CD4-positive, alpha-beta T cell treated with Interleukin-21 for 1 hour (primary cell): ENCODE data around the gene ELMOD2.
"Not testable (repeated sequence)": the region's sequence is repeated elsewhere in the genome, so short reads cannot be mapped to it uniquely, and the experiment has no call there.

Source experiments
- DNase-seq: peaks from one replicate; pipeline ENCODE4 v3.0.0-alpha.2; 2020

The ELMOD2 gene, protein sequence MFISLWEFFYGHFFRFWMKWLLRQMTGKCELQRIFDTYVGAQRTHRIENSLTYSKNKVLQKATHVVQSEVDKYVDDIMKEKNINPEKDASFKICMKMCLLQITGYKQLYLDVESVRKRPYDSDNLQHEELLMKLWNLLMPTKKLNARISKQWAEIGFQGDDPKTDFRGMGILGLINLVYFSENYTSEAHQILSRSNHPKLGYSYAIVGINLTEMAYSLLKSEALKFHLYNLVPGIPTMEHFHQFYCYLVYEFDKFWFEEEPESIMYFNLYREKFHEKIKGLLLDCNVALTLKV

DNA sequence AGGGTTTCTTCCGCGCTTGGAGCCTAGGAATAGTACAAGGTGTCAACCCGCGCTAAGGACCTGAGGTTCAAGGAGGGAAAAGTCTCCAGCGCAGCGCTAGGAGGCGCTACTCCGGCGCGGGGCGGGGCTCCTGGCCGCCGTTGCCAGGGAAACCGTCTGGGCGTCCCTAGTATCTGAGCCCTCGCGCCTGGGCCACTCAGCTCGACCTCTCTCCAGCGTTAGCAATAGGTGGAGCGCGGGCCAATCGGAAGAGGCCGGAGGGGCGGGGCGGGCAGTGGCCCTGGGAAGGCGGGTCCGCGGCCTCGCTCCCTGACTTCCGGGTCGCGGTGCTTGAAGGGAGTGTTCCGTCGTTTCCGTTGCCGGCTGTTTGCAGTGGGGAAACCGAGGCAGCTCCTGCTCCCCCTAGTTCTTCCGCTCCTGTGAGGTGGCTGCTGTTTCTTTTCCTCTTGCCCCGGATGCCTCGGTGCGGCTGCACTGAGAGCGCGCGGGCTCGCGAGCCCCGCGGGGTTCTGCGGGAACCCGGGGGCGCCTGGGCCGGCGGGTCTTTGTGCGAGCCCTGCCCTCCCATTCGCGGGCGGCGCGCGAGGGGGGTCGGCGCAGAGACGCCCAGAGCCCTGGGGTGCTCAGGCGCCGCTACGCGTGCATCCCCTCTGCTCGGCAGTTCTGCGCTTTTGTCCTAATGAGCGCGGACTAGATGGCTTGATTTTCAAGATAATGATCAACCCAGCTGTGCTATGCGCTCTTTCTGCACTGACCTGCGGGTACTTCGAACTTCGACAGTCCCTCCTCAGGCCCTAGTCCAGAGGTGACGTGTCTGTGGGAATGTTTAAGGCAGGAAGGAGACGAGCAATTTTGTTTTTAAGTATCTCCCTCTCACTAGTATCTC lies at the start of gene ELMOD2:
ELMOD2 (plus strand) TSS at position 312 of the 886 bp plus-strand sequence. CDS start 1,261 bp downstream, outside the sequence.
- peak; percentile 97 for DNase-seq

DNA sequence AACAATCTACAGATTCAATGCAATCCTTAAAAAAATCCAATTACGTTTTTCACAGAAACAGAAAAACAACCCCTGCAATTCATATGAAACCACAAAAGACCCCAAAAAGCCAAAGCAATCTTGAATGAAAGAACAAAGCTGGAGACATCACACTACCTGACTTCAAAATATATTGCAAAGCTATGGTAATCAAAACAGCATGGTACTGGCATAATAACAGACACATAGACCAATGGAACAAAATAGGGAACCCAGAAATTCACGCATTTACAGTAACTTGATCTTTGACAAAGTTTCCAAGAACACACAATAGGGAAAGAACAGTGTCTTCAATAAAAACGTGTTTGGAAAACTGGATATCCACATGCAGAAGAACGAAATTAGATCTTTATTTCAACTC lies 40.5 kb upstream of the ELMOD2 start:
- DNase-seq: no peak

DNA sequence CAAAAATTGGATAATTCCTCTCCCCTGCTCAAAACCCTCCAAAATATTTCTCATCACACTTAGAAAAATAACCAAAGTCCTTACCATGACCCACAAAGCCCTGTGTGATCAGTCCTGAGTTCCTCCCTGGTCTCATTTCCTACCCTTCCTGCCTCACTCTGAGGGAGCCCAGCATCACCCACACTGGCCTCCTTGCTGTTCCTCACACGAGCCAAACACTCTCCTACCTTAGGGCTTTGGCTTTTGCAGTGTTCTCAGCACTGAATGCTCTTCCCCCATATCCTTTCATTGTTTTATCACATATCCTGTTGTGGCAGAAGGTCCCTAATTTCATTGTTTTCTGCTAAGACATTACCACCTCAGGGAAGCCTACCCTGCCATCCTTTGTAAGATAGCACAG lies 38.0 kb upstream of the ELMOD2 start:
- DNase-seq: no peak

DNA sequence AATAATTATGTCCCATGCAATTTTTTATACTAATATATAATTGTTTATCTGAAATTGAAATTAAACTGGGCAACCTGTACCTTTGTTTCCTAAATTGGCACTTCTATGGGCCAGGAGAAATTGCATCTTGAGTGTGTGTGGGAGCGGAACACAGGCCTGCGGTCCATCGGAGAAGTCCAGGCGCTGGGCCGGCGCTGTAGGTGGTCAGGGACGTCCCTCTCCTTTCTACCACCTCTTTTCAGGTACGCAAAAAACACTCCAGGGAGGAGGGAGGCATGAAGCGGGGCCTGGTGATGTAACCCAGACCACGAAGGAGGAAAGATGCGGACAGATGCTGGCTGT lies 26.6 kb upstream of the ELMOD2 start:
- no peak for DNase-seq

DNA sequence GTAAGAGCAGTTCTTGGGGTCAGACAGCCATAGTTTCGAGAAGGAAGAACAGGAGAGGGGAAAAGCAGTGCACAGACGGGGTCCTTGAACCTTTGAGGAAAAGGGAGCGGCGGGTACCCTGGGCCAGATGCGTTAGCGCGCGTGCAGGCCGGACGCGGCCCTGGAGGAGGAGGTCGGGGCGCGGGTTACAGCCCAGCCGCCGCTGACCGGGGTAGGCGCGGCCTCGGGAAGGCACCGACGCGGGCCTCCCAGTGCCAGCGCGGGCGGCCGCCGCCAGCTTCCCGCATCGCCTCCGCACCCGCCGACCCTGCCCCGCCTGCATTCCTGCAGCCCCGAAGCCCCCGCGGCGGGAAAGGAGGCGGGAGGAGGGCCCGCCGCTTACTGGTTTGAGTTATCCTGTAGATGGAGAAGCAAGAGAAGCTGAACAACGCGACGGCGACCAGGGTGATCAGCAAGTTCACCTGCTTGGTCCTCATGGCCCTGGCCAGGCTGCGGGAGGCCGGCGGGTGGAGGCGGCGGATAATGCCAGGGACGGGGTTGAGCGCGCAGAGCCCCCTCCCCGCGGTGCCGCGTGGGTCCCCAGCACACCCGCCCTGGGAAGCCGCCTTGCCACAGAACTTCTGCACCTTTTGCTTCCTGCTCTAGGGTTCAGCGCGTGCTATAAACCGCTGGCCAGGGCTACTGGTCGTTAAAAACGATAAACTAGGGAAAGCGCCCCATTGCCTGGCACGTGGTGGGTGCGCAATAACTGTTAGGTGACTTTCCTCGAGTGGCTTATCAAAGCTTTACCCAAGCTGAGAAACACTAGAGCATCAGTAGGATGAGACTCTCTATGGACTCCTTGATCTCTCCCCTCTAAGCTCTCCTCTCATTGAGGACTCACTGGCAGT lies 26.0 kb upstream of the ELMOD2 start, which contains the start of gene MGAT4D:
MGAT4D (minus strand) TSS at position 547 of the 890 bp plus-strand sequence; CDS start at position 476, 71 bp downstream.
- no peak for DNase-seq

DNA sequence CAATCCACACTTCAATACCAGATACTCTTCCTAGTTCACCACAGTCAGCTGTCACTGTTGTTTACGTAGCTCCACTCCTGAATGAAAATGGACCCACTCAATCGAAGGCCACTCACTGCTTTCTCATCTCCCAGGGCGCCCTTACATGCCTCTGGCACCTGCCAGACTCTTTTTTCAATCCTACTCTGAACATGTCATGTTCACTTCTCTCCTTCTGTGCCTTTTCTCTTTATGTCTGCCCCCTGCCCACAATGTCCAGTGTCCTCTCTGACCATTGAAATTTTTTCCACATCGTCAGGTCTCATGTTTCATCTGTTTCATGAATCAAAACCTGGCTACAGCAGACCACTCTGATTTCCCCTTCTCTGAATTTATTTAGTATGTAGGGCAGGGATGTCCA lies 24.6 kb upstream of the ELMOD2 start:
- no peak for DNase-seq

DNA sequence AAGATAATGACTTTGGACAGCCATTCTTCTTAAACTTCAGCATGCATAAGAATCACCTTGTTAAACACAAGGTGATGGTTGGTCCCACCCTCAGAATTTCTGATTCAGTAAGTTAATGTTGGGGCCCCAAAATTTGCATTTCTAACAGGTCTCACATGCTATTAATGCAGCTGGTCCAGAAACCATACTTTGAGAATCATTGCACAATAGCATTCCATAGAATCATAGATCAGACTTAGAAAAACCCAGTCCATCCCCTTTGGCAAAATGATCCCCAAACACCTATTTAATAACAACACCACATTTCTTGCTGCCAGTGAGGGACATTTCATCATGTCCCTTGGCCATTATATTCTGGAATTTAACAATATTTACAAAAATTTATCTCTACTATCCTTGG lies 19.7 kb upstream of the ELMOD2 start:
- DNase-seq: no peak

DNA sequence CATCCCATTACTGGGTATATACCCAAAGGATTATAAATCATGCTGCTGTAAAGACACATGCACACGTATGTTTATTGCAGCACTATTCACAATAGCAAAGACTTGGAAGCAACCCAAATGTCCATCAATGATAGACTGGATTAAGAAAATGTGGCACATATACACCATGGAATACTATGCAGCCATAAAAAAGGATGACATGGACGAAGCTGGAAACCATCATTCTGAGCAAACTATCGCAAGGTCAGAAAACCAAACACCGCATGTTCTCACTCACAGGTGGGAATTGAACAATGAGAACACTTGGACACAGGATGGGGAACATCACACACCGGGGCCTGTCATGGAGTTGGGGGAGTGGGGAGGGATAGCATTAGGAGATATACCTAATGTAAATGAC lies 10.2 kb upstream of the ELMOD2 start:
- not testable (repeated sequence) for DNase-seq

DNA sequence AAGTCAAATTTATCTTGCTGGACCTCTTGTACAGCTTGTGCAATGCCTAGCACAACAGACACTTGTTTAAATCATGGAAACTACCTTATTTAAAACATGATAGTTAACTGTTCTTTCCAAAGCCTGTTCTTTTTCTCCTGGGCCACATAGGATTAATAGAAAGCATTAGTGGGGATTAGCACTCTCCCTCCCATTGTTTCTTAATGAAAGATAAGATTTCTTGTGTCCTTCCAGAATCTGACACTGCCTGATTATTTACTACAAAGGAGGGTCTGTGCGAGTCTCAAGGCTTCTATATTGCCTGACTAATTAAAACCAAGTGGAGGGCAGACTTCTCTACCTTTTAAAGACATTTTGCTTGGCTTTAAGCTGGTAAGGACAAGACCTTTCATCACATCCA lies 8.5 kb upstream of the ELMOD2 start:
- DNase-seq: no peak

DNA sequence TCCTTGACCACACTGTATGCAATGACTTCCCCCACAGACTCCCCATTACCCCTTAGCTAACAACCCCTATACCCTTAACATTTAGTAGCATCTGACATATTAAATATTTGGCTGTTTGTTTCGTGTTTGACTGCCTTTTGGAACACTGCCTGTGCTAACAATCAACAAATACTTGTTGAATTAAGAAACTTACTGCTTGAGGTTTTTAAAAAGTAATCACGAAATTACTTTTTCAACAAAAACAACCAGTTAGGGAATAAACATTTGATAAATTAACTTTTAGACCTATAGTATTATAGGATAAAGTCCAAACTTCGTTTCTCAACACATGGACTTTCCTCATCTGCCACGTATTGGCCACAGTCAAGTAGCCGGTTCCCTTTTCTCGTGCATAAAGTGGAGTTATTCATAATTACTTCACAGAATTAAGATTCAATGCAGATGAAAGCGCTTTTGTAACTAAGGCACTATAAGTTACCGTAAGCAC lies 555 bp upstream of the ELMOD2 start:
- DNase-seq: no peak

DNA sequence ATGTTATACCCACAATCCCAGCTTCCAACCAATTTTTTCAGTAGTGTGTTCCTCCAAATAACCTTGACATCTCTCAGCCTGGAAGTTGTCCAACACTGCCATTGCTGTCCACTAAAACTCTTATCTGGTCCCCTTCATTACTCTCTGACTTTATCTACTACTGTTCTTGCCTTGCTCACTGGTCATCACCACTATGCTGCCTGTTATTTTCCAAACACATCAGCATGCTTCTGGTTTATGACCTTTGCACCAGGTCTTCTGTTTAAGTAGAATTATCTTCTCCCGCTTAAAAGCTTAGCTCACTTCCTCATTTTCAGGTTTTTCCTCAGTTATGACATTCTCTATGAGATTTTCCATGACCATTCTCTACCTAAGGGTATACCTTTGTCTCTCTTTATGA lies 5.5 kb downstream of the ELMOD2 start:
- DNase-seq: no peak

DNA sequence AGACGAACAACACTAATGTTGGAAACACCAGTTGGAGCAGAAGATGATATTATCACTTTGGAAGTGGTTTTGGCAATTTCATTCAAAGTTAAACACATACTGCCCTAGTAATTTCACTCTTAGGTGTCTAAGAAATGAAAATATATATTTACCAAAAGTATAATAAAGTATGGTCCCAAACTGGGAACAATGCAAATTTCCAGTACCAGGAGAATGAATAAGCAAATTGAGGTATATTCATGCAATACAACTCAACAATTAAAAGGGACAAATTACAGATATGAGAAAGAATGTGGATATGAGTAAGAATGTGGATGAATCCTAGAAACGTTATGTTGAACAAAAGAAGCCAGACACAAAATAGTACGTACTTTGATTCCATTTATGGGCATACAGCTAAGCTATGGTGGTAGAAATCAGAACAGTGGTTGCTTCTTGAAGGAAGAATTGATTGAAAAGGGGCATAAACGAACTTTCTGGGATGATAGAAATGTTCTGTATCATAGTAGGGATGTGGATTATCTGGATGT lies 10.0 kb downstream of the ELMOD2 start:
- no peak for DNase-seq

DNA sequence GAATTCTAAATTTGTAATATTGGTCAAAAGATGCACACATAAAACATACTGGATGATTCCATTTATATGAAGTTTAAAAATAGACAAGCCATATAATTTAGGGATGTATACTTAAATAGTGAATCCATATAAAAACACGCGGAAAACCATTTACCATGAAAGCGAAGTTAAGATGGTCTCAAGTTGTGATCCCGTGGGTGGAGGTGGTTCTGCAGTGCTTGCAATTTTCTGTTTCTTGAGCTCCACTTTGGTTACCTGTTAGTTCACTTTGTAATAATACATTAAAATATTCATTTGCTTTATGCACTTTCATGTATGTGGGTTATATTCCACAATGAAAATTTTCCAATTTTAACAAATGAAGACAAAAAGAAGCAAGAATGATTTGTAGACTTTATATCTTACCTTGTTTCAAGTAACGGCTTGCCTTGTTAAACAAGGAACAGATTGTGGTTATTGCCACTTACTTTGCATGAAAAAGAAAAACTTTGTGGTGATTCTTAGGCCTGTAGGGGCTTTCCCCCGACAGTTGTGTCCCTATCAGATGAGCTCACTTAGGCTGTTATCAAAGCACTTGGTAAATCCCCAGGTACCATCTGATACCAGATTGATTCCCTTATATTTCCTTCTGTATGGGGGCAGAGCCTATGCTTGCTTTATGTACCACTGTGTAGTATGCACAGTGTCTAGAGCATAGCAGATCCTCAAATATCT lies 32.6 kb downstream of the ELMOD2 start:
- DNase-seq: peak; percentile 39

DNA sequence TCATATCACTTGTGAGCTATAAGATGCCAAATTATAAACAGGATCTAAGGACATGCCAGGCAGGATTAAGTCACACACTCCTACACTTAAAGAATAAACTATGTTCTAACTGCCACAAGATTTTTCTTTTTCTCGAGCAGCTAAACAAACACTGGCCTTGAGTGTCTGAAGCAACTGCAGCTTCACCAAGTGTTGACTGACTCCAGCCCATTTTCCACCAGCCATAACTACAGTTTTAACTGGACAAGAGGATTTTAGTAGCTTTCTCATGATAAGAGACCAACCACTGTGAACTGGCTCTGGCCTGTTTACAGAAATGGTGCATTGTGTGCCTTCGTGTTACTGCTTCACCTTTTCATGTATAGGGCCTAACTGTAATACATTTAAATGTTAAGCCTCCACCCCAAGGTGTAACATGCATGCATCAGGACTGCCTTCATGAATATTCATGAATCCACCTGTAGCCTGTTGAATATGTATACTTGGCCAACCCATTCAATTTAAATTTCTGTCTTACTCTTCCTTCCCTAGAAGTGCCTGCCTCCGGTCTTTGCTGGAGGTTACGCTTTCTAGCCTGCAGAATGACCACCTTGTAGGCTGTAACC lies 34.0 kb downstream of the ELMOD2 start:
- no peak for DNase-seq

DNA sequence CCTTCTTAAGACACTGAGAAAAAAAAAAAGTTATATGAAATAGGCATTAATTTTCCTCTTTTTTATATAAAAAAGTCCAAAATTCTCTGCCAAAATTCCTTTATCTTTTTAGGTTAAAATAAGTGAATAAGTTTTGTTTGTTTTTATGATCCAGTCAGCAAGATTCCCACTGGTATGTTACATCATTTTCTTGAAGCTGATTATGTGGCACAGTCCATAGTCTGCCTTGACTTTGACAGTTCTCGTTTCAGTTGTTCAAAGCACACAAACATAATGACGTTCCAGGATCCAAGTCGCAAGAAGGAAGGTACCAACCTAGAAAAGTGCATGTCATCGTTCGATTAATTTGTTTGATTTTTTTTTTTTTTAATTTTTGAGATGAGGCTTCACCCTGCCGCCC lies 35.7 kb downstream of the ELMOD2 start:
- DNase-seq: no peak

DNA sequence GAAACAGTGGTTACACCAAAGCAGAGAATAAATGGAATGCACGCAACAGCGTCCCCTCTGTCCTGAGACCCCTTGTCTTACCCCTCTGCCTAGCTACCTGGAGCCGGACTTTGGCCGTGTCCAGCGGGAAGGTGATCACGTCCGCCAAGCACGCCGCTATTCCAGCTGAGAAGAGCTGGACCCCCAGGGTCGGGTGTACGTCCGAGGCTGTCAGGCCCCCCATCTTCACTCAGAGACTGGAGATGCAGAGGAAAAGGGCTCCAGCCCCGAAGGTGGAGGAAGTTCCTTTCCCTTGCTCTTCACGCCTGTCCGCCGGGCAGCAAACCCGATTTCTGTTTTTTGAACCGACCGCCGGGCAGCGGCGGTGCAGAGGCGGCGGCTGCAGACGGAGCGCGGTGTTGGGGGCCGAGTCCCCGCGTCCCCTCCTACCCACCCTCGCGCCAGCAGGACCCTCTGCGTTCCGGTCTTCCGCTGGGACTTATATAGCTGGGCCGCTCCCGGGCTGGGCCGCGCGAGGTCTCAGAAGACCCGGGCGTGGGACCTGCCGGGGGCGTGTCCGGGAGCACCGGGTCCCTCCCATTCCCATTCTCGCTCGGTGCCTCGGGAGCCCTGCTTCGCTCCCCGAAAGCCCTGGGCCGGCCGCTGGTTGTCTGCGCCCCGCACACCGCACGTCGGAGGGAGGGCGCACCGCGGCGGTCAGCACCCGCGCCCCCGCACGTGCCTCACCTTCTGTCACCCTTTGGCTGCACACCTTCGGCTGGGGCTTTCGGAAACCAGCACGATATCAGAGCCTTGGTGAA lies 44.7 kb downstream of the ELMOD2 start, which contains the start of gene UCP1:
UCP1 (minus strand) TSS at position 455 of the 800 bp plus-strand sequence; CDS start at position 223, 232 bp downstream.
- DNase-seq: no peak

DNA sequence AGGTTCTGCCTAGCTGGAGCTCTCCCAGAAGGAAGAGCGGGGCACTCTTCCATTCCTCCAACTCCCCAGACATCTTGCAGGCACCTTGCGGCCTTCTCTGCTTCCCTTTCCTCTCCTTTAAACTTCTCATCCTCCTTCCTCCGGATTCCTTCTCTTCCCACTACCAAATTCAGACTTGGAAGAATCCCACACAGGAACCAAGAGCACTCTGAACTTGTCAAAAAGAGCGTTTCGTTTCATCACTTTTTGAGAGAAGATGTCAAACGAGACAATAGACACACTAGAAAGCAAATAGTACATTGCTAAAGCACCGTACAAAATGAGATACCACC lies 45.3 kb downstream of the ELMOD2 start:
- no peak for DNase-seq

DNA sequence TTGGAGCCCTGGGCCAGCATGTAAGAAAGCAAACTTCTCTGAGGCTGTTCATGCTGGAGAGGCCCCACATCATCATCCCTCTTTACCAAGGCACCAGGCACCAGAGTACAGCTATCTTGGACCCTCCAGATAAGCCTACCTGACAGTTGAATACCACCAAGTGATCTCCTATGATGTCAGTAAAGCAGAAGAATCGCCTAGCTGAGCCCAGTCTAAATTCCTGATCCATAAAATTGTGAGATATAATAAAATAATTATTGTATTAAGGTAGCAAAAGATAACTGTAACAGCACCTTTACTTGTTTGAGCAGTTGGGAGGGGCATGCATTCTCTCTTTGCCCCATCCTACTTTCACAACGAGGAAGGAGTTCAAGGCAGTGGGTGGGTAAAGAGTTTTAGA lies 47.7 kb downstream of the ELMOD2 start:
- no peak for DNase-seq

DNA sequence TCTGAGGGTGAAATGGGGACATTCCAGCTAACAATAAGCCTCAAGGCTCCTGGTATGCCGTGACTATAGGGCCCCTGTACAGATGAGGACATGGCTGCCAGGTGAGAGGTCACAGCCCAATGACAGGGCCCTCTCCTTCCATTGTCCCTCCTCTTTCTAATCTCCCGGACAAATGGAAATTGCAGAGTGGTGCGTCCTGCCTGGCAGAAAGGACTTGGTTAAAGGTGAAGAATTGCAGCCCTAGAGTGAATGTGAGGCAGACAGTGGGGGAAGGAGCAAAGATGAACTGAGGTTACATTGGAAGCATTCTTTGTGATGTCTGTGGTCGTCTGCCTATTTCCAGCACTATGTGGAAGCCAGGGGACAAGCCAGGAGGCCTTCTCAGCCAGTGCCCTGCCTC lies 51.5 kb downstream of the ELMOD2 start:
- DNase-seq: no peak

DNA sequence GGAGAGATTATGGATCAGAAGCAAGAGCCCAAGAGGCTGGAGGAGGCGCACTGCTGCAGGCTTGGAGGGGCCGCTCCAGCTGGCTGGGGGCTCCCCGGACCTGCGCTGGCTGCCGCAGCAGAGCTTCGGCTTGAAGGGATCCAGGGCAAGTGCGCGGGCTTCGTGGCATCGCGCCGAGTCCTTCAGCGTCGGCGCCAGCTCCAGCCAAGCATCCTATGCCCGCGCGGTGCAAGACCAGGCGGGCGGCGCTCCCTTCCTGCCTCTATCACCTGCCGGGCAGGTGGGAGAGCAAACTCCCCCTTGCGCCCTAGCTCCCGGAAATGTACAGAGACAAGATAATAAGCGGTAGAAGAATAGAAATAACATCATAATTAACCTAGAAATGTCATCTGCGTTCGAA lies 55.3 kb downstream of the ELMOD2 start:
- DNase-seq: no peak

DNA sequence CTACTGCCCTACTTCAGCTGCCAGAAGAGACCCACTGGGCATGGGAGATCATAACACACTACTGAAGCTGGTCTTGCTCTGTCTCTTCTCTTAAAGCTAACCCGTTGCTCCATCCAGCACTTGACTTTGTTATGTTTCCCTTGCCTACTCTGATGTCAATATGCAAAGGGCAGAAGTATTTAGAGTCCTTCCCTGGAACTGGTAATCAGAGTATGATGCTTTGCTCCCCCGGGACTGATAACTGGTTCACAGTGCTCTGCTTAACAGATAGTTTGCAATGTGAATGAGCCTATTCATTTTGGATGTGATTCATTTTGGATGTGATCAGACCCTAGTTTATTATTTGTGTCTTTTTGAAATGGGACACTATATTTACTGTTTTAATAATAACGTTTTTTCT lies 57.1 kb downstream of the ELMOD2 start:
- DNase-seq: no peak
